Measurements from ENCODE around the gene ADAM17. TPM values are rescaled to one million over a fixed set of nuclear protein-coding genes. Genes with fewer than 3 reads are reported as not detected.

The ADAM17 gene
- total and polyA plus RNA-seq, 10 donors, result 9.4 to 54.0 (median 32.5) TPM

- H3K27ac ChIP-seq, result no peak overlapping the region
- peaks cover 9 to 29% (median 22%) of the 10 kb centered on the region in 6 donors for H3K4me1 ChIP-seq
- H3K4me3 ChIP-seq, result no peak overlapping the region
- no peaks in the 10 kb centered on the region for H3K9me3 ChIP-seq
- no peak for DNase-seq
- no peak for TF ChIP-seq CTCF (IDR thresholded peaks at IDR 0.05 in 8 of 11, conservative IDR thresholded peaks at IDR 0.05 in 3 of 11)
- TF ChIP-seq POLR2AphosphoS5 (IDR thresholded peaks at IDR 0.05), result no peak
- no peak for TF ChIP-seq POLR2A (IDR thresholded peaks at IDR 0.05)
- intact Hi-C loops (cut with DNase I; ENCODE audit: low total_unique reads), result no loop called here
- no peaks in the 10 kb centered on the region for H3K27me3 ChIP-seq (replicated peaks in 1 of 7)
- WGBS, 5 donors, result 93 to 95% (median 95%) methylated on average over 5 of the region's 5 CpGs
- H3K36me3 ChIP-seq, result peaks cover 3 to 62% (median 11%) of the 10 kb centered on the region in 6 donors
Measured at GRCh38 chr2:9471206-9471605, 84.4 kb downstream of the ADAM17 start.

- H3K27ac ChIP-seq, result no peak overlapping the region
- 88 to 93% (median 91%) methylated on average over 10 of the region's 10 CpGs for WGBS, 5 donors
Measured at GRCh38 chr2:9467687-9468086, 87.9 kb downstream of the ADAM17 start.

GRCh38 chr2:9466147-9466683 lies 89.4 kb downstream of the ADAM17 start:
- no peak for TF ChIP-seq CTCF (IDR thresholded peaks at IDR 0.05 in 8 of 11, conservative IDR thresholded peaks at IDR 0.05 in 3 of 11)
- no peak for TF ChIP-seq POLR2A (IDR thresholded peaks at IDR 0.05)
- no peak for TF ChIP-seq POLR2AphosphoS5 (IDR thresholded peaks at IDR 0.05)

More at GRCh38 chr2:9467687-9468086, 87.9 kb downstream of the ADAM17 start:
- no peaks in the 10 kb centered on the region for H3K9me3 ChIP-seq
- H3K27me3 ChIP-seq (replicated peaks in 1 of 7), result no peaks in the 10 kb centered on the region
- DNase-seq, result no peak
- no peak overlapping the region for H3K4me3 ChIP-seq
- intact Hi-C loops (cut with DNase I; ENCODE audit: low total_unique reads), result no loop called here
- TF ChIP-seq CTCF (IDR thresholded peaks at IDR 0.05 in 8 of 11, conservative IDR thresholded peaks at IDR 0.05 in 3 of 11) (no peak), POLR2A (IDR thresholded peaks at IDR 0.05) (no peak), POLR2AphosphoS5 (IDR thresholded peaks at IDR 0.05) (no peak)
- peaks cover 0 to 9% (median 0%) of the 10 kb centered on the region in 6 donors for H3K4me1 ChIP-seq
- peaks cover 3 to 89% (median 18%) of the 10 kb centered on the region in 6 donors for H3K36me3 ChIP-seq

GRCh38 chr2:9465170-9465569 lies 90.5 kb downstream of the ADAM17 start:
- Histone ChIP-seq H3K36me3 (peaks cover 3 to 91% (median 22%) of the 10 kb centered on the region in 6 donors), H3K9me3 (no peaks in the 10 kb centered on the region), H3K27me3 (replicated peaks in 1 of 7) (no peaks in the 10 kb centered on the region), H3K27ac (no peak overlapping the region), H3K4me1 (peaks cover 0 to 9% (median 0%) of the 10 kb centered on the region in 6 donors), H3K4me3 (no peak overlapping the region)
- no peak for TF ChIP-seq POLR2A (IDR thresholded peaks at IDR 0.05)
- no peak for TF ChIP-seq CTCF (IDR thresholded peaks at IDR 0.05 in 8 of 11, conservative IDR thresholded peaks at IDR 0.05 in 3 of 11)
- TF ChIP-seq POLR2AphosphoS5 (IDR thresholded peaks at IDR 0.05), result no peak
- no peak for DNase-seq
- intact Hi-C loops (cut with DNase I; ENCODE audit: low total_unique reads), result no loop called here
- WGBS, 5 donors, result 81 to 92% (median 88%) methylated on average over 7 of the region's 7 CpGs

More at GRCh38 chr2:9466147-9466683, 89.4 kb downstream of the ADAM17 start:
- Histone ChIP-seq H3K36me3 (peaks cover 3 to 91% (median 18%) of the 10 kb centered on the region in 6 donors), H3K27ac (no peak overlapping the region), H3K4me1 (peaks cover 0 to 9% (median 0%) of the 10 kb centered on the region in 6 donors), H3K9me3 (no peaks in the 10 kb centered on the region), H3K27me3 (replicated peaks in 1 of 7) (no peaks in the 10 kb centered on the region), H3K4me3 (no peak overlapping the region)
- 88 to 94% (median 92%) methylated on average over 36 to 46 of the region's 46 CpGs for WGBS, 5 donors
- intact Hi-C loops (cut with DNase I; ENCODE audit: low total_unique reads), result no loop called here
- DNase-seq, result no peak

Measured in spleen (tissue), 11 donors.